Stimulated activated CD8-positive, alpha-beta memory T cell treated with anti-CD3 and anti-CD28 coated beads, Interleukin-2, amount 100 ng/mL, for 48 hours (primary cell): ENCODE results near the gene THAP8.
A peak's percentile ranks its signal among the peaks of the same experiment; 100 is the strongest.
"Not testable (repeated sequence)": the region's sequence is repeated elsewhere in the genome, so short reads cannot be mapped to it uniquely, and the experiment has no call there.

ENCODE experiments used
- DNase-seq, 2 donors: peaks; one replicate each; pipeline ENCODE4 v3.0.0-alpha.2; 2020; ENCODE audit warnings: low read depth in 2 of 2

The THAP8 gene

DNA sequence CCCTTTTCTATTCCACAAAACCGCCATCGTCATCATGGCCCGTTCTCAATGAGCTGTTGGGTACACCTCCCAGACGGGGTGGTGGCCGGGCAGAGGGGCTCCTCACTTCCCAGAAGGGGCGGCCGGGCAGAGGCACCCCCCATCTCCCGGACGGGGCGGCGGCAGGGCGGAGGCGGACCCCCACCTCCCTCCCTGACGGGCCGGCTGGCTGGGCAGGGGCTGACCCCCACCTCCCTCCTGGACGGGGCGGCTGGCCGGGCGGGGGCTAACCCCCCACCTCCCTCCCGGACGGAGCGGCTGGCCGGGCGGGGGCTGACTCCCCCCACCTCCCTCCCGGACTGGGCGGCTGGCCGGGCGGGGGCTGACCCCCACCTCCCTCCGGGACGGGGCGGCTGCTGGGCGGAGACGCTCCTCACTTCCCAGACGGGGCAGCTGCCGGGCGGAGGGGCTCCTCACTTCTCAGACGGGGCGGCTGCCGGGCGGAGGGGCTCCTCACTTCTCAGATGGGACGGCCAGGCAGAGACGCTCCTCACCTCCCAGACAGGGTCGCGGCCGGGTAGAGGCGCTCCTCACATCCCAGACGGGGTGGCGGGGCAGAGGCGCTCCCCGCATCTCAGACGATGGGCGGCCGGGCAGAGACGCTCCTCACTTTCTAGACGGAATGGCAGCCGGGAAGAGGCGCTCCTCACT, 14.9 kb upstream of the THAP8 start:
- DNase-seq = not testable (repeated sequence)

DNA sequence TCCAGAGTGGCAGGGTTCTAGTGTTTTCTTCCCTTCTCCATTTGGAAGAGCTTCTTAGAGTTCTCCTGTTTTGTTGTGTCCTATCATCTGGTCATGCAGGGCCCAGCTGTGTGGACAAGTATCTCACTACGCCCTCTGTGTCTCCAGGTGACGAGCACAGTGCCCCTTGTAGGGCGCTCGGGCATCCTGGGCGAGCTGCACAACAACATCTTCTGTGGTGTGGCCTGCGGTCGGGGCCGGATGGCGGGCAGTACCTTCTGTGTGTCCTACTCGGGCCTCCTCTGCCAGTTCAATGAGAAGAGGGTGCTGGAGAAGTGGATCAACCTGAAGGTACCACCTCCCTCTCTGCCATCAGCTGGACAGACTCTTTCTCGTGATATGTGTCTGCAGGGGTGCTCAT, 13.6 kb upstream of the THAP8 start:
- DNase-seq = no peak

DNA sequence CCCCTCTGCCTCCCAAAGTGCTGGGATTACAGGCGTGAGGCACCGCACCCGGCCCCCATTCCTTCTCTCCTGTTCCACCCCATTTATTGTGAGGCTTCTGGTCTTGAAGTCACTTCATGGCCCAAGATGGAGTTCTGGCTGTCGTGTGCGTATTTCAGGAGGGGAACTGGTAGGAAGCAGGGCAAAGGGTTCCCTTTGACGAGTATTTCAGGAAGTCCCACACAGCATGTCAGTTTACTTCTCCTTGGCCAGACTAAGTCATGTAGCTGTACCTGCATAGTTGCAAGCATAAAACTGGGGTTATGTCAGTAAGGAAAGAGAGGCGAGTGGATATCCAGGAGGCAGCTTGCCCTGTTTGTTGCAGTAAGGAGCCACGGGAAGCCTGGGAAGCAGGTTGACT, 10.7 kb upstream of the THAP8 start:
- DNase-seq = no peak

DNA sequence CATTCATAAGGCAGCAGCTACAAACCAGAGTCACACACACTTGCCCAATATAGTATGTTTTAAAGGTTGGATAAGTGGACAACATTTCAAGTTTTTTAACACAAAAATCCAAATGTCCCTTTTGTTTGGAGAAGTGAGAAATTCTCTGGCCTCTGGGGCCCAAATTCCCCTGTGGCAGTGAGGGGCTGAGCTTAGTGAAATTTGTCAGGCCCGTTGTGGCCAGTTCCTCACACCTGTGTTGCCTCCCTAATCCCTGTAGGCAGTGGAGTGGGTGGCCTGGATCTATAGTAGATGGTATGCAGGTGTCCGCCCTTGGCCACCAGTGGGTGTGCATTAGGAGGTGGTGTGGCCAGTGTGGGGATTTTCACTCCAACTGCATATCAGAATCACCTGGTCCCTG, 7.3 kb upstream of the THAP8 start:
- DNase-seq = no peak

DNA sequence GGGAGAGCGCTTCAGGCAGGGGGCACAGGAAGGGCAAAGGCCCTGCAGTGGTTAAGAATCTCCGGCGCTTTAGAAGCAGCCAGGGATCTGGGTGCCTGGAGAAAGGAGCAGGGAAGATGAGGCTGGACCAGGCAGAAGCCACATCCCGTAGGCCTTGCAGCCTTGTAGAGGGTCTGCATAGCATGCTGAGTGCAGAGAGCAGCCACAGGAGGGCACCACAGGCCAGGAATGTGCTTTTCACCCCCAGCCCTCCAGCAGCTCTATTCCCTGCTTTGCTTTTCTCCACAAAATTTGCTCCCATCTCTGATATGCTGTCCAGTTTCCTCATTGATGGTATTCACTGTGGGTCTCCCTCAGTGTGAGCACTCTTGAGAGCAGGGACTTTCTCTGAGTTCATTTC, 6.3 kb upstream of the THAP8 start:
- peak in 1 of 2 donors; percentile 5 for DNase-seq

DNA sequence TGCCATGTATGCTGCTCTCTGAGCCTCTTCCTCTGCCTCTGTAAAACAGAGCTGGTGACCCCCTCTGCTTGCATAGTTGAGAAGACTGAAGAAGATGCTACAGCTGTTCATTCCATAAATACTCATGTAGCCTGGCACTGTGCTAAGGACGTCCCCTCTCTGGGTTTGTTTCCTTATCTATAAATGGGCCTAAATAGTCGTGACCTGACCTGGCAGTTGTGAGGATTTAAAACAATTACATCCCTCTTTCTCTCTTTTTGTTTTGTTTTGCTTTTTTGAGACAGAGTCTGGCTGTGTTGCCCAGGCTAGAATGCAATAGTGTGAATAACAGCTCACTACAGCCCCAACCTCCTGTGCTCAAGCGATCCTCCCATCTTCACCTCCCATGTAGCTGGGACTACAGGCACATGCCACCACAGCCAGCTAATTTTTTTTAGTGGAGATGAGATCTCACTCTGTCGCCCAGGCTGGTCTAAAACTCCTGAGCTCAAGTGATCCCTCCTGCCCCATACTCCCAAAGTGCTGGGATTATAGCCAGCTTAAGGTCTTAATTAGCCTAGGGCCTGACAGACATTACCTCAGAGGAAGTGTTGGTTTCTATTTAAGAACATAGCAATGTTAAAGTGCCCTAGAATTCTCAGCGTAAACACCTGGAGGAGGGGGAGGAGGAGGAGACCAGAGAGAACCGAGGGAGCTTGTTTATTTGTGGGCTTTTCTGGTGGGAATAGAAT, 5.3 kb upstream of the THAP8 start:
- DNase-seq = no peak

DNA sequence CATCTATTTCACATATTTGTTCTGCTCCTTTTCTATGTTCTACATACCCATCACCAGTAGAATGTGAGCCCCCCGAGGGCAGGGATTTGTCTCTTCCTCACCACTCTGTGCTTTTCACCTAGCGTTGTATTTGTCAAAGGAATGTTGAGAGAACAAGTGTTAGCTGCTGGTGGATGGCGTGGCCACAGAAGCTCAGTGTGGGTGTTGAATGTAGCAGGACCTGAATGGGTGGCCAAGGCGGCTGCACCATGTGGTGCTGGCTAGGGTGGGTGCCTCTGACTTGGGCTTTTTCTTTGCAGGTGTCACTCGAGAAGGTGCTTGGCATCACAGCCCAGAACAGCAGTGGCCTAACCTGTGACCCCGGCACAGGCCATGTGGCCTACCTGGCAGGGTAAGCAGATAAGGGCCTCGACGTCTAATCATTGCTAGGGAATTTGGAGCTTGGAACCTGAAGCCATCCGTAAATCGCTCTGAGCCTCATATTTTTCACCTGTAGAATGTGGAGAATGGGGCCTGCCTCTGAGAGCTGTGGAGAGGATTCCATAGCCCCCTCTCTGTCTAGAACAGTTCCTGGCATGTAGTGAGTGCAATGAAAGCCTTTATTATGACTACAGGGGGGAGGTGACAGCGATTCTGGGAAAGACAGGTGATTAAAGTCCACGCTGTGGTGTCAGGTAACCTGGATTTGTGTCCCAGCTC, 4.5 kb upstream of the THAP8 start:
- no peak for DNase-seq

DNA sequence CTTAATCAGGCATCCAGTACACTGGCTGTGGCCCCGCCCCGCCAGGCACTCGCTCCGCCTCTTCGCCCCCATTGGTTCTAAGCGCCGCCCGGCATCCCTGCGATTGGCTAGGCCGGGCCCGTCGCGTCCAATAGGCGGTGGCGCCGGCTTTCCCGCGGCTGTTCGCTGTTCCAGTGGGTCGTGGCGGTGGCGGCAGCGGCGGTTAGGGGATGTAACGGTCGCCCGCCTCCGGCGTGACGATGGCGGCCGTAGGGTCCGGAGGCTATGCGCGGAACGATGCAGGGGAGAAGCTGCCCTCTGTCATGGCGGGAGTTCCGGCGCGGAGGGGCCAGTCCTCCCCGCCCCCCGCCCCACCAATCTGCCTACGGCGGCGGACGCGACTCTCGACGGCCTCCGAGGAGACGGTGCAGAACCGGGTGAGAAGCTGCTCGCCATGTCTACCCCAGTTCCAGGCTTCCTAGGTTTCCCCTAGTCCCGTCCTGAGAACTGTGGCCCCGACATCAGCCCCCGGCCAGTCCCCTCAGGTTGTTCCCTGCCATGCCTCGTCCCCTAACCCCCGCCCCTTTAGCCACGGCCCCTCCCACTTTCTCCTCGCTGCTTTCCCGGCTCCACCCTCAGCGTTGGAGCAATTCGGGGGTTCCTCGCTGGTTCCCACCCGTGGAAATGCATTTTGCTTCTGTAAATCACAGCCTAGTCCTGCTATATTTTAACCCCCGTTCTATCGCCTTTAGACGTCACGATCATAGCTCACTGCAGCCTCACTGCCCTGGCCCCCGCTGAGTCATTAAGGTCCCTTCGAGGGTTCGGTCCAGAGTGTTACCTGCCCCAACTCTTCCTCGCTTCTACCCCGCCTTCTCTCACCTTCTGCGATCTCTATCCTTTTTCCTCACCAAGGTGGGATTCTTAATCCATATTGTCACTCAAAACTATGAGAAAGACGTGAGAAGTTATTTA, 925 bp upstream of the THAP8 start, which contains the start of gene WDR62:
Gene WDR62 (plus strand): TSS at position 165 of the 954 bp plus-strand sequence. CDS start 75 bp downstream, at position 240.
- DNase-seq = peak; percentile 93

DNA sequence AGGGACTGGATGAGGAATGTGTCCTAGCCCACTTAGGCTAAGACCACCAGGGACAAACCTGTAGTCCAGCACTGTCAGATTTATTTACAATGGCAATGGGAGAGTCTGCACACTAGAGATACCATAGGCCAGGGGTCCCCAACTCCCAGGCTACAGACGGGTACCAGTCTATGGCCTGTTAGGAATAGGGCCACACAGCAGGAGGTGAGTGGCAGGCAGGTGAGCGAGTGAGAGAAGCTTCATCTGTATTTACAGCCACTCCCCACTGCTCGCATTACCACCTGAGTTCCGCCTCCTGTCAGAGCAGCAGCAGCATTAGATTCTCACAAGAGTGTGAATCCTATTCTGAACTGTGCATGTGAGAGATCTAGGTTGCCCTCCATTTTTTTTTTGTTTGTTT, 2.4 kb downstream of the THAP8 start:
- no peak for DNase-seq

DNA sequence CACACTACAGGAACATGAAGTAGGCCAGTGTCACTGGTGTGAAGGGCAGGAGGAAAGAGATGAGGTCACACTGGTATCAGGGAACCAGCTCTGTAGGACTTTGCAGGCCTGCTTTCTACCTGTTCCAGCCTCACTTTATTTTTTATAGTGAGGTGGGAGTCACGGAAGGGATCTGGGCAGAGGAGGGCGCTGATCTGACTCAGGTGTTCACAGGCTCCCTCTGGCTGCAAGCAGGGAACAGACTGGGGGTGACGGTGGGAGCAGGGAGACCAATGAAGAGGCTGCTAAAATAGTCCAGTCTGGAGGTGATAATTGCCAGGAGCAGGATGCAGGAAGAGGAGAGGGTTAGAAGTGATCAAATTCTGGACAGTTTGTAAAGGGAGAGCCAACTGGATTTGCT, 2.8 kb downstream of the THAP8 start:
- no peak for DNase-seq

DNA sequence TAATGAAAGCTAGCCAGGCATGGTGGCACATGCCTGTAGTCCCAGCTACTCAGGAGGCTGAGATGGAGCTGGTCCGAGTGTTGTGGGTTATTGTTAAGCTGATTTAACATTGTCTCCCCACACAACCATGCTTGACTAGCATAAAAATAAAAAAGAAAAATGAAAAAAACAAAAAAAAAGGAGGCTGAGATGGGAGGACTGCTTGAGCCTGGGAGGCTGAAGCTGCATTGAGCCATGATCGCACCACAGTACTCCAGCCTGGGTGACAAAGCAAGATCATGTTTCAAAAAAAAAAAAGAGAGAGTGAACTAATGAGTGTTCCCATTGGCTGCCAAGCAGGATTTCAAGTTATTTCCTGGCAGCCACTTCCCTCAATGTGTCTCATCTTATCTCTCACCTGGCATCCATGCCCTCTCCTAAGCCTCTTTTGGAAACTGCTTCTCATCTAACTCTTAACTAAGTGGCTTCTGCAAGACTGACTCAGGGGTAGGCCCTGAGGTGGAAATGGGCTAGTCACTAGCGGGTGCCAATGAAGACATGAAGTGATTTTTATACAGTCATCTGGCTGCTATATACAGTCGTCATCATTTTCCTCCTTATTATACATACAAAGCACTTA, 4.9 kb downstream of the THAP8 start:
- no peak for DNase-seq

DNA sequence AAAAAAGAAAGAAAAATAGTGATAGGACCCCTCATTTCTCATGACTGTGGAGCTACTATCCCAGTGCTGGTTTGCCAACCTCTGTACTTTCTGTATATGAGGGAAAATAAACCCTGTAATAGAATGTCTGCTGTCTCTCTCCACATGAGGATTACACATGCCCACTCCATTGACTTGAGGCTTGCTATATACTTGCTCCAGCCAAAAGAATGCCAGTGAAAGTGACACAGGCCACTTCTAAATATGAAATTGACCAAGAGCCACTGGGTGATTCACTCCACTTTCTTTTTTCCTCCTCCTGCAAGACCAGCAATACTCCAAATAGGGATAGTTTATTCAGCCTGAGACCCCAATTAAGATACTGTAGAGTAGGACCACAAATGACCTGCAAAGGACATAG, 6.2 kb downstream of the THAP8 start:
- no peak for DNase-seq

DNA sequence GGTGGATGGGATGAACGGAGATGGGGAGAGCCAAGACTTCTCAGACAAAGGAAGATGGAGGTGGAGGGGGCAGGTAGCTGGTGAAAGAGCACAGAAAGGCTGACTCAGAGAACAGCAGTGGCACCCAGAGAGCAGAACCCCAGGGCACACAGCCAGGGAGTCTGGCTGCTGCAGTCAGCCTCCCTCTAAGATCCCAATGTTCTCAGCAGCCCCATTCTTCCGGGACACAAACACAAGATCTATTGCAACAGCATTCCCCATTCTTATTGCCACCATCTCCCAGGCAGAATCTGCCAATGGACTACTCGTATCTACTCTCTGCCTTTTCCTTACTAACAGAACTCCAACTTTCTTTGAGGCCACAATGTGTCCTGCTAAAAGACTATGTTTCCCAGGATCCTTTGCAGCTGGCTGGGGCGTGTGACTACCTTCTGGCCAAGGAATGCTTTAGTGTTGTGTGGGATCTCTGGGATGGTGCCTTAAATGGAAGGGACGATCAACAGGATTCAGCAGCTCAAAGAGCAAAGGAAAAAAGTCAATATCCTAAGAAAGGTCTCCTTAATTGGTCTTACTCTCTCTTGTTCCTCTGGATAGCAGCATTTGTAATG, 7.5 kb downstream of the THAP8 start:
- no peak for DNase-seq

DNA sequence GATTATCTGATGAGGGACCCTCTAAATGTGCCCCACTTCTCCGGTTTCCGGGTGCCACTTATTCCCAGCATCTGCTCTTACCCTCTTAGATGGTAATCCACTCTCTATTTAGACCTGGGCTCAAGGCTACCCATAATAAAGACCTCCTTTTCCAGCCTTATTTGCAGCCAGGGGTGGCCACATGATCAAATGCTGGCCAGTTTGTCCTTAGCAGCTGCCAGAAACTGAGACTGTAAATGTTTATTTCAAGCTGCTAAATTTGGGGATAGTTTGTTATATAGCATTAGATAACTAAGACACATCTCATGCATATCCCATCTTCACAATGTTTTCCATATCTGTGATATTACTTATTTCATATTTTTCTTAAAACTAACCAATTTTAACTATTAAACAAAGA, 10.1 kb downstream of the THAP8 start:
- DNase-seq = no peak

DNA sequence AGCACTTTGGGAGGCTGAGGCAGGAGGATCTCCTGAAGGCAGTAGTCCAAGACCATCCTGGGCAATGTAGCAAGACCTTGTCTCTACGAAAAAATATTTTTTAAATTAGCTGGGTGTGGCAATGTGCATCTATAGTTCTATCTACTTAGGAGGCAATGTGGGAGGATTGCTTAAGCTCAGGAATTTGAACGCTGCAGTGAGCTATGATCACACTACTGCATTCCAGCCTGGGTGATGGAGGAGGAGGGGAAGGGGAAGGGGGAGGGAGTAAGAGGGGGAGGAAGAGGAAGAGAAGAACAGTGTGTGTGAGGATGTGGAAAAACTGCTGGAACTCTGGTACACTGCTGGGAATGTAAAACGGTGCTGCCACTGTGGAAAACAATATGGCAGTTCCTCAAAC, 12.3 kb downstream of the THAP8 start:
- DNase-seq = no peak

DNA sequence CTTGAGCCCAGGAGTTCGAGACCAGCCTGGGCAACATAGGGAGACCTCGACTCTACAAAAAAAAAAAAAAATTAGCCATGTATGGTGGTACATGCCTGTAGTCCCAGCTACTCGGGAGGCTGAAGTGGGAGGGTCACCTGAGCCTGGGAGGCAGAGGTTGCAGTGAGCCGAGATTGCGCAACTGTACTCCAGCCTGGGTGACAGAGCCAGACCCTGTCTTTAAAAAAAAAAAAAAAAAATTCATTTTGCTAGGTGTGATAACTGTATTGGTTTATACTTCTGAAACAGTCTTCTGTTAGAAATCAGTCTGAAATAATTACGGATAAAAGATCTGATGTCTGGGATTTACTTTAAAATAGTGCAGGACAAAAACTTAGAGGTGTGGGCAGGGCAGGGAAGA, 13.0 kb downstream of the THAP8 start:
- DNase-seq = not testable (repeated sequence)

DNA sequence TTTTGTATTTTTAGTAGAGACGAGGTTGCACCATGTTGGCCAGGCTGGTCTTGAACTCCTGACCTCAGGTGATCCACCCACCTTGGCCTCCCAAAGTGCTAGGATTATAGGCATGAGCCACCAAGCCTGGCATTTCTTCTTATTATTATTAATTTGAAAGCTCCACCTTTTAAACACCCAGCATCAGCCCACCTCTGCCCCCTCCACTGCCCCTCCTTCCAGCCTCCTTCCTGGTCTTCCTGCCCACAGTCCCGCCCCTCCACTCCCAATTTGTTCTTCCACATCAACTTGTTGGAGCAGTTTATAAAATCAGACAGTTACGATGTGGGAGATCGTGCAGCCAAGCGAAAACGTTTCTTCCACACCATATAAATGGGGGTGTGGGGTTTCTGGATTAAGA, 13.6 kb downstream of the THAP8 start:
- DNase-seq = no peak

DNA sequence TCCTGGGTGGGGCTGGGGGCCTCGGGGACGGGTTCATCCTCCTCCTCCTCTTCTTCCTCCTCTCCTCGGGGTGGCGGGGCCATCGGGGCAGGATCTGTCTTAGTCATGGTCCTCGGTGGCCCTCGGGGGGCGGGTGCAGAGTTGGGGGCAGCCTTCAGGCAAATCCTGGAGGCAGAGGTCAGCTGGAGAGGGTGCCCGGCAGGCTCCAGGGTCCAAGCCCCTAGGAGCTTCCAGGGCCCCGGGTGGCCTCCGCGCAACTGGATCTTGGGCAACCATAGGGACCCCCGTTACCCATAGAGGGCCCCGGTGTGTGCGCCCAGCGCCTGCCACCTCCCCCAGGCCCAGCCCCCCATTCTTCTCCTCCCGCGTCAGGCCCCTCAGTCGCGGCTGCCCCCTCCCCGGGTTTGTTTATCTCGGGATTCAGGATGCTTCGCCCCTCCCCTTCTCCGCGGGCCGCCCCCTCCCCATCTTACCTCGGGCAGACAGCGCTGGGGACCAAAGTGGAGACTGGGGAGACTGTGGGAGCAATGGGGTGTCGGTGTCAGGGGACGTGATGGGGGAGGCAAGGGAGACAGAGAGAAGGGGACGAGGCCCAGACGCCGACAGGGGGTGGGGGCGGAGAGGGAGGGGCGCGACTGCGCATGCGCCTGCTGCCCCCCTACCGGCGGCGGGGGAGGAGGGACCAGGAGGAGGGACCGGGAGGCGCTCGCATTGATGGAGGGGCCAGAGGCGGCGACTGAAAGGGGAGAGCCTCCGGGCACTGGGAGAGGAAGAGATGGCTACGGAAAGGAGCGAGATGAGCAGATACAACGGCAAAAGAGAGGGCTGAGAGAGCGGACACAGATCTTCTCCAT, 21.6 kb downstream of the THAP8 start, which contains the start of gene CLIP3:
Gene CLIP3 (minus strand): TSS at position 623 of the 854 bp plus-strand sequence. CDS start 516 bp downstream, at position 107.
- DNase-seq = peak; percentile 29 to 47

DNA sequence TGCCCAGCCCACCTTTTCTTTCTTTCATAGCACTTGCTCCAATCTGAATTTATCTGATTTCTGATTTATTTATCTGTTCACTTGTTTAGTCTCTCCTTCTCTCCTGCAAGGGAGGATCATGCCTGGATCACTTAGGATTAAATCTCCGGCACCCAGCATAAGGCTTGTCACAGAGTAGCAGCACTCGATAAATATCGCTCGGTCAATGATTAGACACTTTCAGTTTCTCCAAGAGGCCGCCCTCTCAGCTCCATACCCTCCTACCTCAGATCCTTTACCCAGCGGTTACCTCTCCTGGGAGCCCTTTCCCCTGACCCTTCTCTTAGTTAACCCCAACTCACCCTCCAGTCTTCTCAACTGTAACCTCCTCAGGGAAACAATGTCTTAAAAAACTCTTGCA, 22.8 kb downstream of the THAP8 start:
- no peak for DNase-seq
